Subcutaneous adipose tissue (tissue), 4 donors: ENCODE results near the gene BROX. TPM values are rescaled to one million over a fixed set of nuclear protein-coding genes. Genes with fewer than 3 reads are reported as not detected.

ENCODE experiments used
- CTCF ChIP-seq: fragments of 450-650 bp; IDR thresholded peaks from one replicate; pipeline ENCODE4 v1.5.1; 2016; ENCODE audit warnings: low read depth, mild to moderate bottlenecking, control low read depth, antibody characterized with exemption, moderate library complexity
- total RNA-seq, 4 donors: library from RNA; depleted of rRNA; stranded (reverse); fragments of >200 nt; gene quantifications; one replicate each; pipeline ENCODE4 v1.1.0, GENCODE V29; 2016

The BROX gene
- total RNA-seq, 4 donors from 2014 or later, result 34.1 to 65.4 (median 57.8) TPM

GRCh38 chr1:222734740-222735139 lies 22.4 kb downstream of the BROX start:
- no peak for TF ChIP-seq CTCF

GRCh38 chr1:222736470-222736869 lies 24.1 kb downstream of the BROX start:
- no peak for TF ChIP-seq CTCF

- no peak for TF ChIP-seq CTCF
Observed at GRCh38 chr1:222736972-222737371, 24.6 kb downstream of the BROX start, which contains the start of gene FAM177B. FAM177B (plus strand) TSS chr1:222737202; CDS start chr1:222746546, 9,344 bp downstream.

GRCh38 chr1:222739465-222739864 lies 27.1 kb downstream of the BROX start:
- TF ChIP-seq CTCF, result no peak

GRCh38 chr1:222739929-222740328 lies 27.6 kb downstream of the BROX start:
- no peak for TF ChIP-seq CTCF

- no peak for TF ChIP-seq CTCF
Observed at GRCh38 chr1:222749927-222750326, 37.6 kb downstream of the BROX start.

GRCh38 chr1:222750651-222751050 lies 38.3 kb downstream of the BROX start:
- no peak for TF ChIP-seq CTCF

GRCh38 chr1:222751255-222751654 lies 38.9 kb downstream of the BROX start:
- TF ChIP-seq CTCF, result no peak
